H1 (cell line): Measurements from ENCODE around the gene SLC1A1. TPM values are rescaled to one million over a fixed set of nuclear protein-coding genes. Genes with fewer than 3 reads are reported as not detected.

Experiments
- CTCF ChIA-PET: fragments of 300-600 bp; sonication (Branson Sonifier 250); formaldehyde crosslinking; loops from one replicate; lab custom pipeline; 2021; ENCODE audit not compliant: partially characterized antibody; lab: Charles Lee
- POLR2A ChIA-PET: fragments of 300-600 bp; sonication (Branson Sonifier 250); formaldehyde crosslinking; loops from one replicate; lab custom pipeline; 2021; ENCODE audit warnings: inconsistent platforms; ENCODE audit not compliant: partially characterized antibody; lab: Charles Lee
- DNase-seq, 2 experiments: peaks; one replicate each; pipeline versions ENCODE4 v3.0.0 to v3.0.0-alpha.2; 2010 to 2022; ENCODE audit warnings: low spot score in 2 of 2, low read depth in 1 of 2, mixed read lengths in 1 of 2
- FAIRE-seq: peaks from 2 replicates; lab custom pipeline; 2011; peaks lifted over from hg19 to GRCh38; lab: Jason Lieb, UNC
- H2AFZ ChIP-seq: 2 replicates; pipeline ENCODE4 v1.8.1; 2012; ENCODE audit warnings: low read length, inconsistent platforms
- H2AK5ac ChIP-seq: 2 replicates; pipeline ENCODE4 v1.6.1; 2013; ENCODE audit warnings: low read depth, low read length
- H2BK120ac ChIP-seq: replicated peaks from 2 replicates; pipeline ENCODE3; 2013; ENCODE audit warnings: low read depth, low read length, inconsistent platforms
- H2BK12ac ChIP-seq: 2 replicates; pipeline ENCODE4 v1.6.1; 2013; ENCODE audit warnings: low read depth, low read length
- H2BK15ac ChIP-seq: 2 replicates; pipeline ENCODE4 v1.6.1; 2013; ENCODE audit warnings: low read length
- H2BK20ac ChIP-seq: 2 replicates; pipeline ENCODE4 v1.6.1; 2013; ENCODE audit warnings: low read length
- H2BK5ac ChIP-seq: 2 replicates; pipeline ENCODE4 v1.6.1; 2013; ENCODE audit warnings: low read depth, low read length
- H3K14ac ChIP-seq: 2 replicates; pipeline ENCODE4 v1.6.1; 2013; ENCODE audit warnings: inconsistent platforms; ENCODE audit not compliant: insufficient read length
- H3K18ac ChIP-seq: 2 replicates; pipeline ENCODE4 v1.6.1; 2013; ENCODE audit warnings: low read length; ENCODE audit errors: extremely low read depth
- H3K23ac ChIP-seq: 2 replicates; pipeline ENCODE4 v1.6.1; 2013; ENCODE audit warnings: inconsistent platforms; ENCODE audit not compliant: insufficient read length
- H3K23me2 ChIP-seq: 2 replicates; pipeline ENCODE4 v1.6.1; 2013; ENCODE audit warnings: low read depth, low read length
- H3K27ac ChIP-seq: 2 replicates; pipeline ENCODE4 v1.6.1; 2011; ENCODE audit warnings: low read depth, low read length, inconsistent platforms
- H3K27me3 ChIP-seq, 4 experiments: replicated peaks in 1 of 4; 1 replicate in 1 of 4; 2 replicates in 3 of 4; pipeline versions ENCODE4 v1.6.1 to v1.8.1; 2011 to 2013; ENCODE audit warnings: low read length in 3 of 4, mild to moderate bottlenecking in 3 of 4, inconsistent platforms in 2 of 4, mixed read lengths in 2 of 4, moderate library complexity in 1 of 4; ENCODE audit not compliant: control insufficient read depth in 3 of 4, insufficient read depth in 3 of 4; ENCODE audit errors: extremely low read depth in 1 of 4
- H3K36me3 ChIP-seq, 4 experiments: 2 replicates each; pipeline versions ENCODE4 v1.6.1 to v1.8.1; 2011 to 2013; ENCODE audit warnings: mild to moderate bottlenecking in 4 of 4, low read length in 3 of 4, moderate library complexity in 2 of 4, control low read depth in 1 of 4, inconsistent platforms in 1 of 4; ENCODE audit not compliant: insufficient read depth in 4 of 4, control insufficient read depth in 2 of 4
- H3K4ac ChIP-seq: replicated peaks from 2 replicates; pipeline ENCODE3; 2013; ENCODE audit warnings: low read length, low read depth, mixed read lengths, inconsistent platforms; ENCODE audit not compliant: insufficient read length
- H3K4me1 ChIP-seq, 4 experiments: replicated peaks in 1 of 4; 1 replicate in 1 of 4; 2 replicates in 3 of 4; pipeline versions ENCODE4 v1.6.1 to v1.8.1; 2011 to 2013; ENCODE audit warnings: low read length in 3 of 4, inconsistent platforms in 2 of 4, mixed read lengths in 1 of 4; ENCODE audit not compliant: insufficient read depth in 4 of 4, control insufficient read depth in 3 of 4
- H3K4me2 ChIP-seq, 2 experiments: 2 replicates each; pipeline versions ENCODE4 v1.6.1 to v1.8.1; 2011 to 2013; ENCODE audit warnings: low read depth in 2 of 2, low read length in 2 of 2, control low read depth in 1 of 2, inconsistent platforms in 1 of 2, mild to moderate bottlenecking in 1 of 2; ENCODE audit not compliant: insufficient read depth in 1 of 2
- H3K4me3 ChIP-seq, 4 experiments: fragments of 200-600, 300-600 bp in 1 of 4; sonication (generic), shearing (Covaris generic), sonication (Bioruptor Twin) in 1 of 4; 2 replicates each; pipeline versions ENCODE4 v1.5.1 to v1.8.1; 2011 to 2016; ENCODE audit warnings: low read length in 4 of 4, low read depth in 3 of 4, control low read depth in 2 of 4, inconsistent platforms in 2 of 4, mild to moderate bottlenecking in 2 of 4, mixed read lengths in 1 of 4, moderate library complexity in 1 of 4; ENCODE audit not compliant: insufficient read depth in 2 of 4; ENCODE audit errors: extremely low read depth in 1 of 4
- H3K56ac ChIP-seq: replicated peaks from 2 replicates; pipeline ENCODE3; 2013; ENCODE audit warnings: low read depth, mild to moderate bottlenecking, mixed read lengths, low read length, inconsistent platforms; ENCODE audit not compliant: insufficient read length
- H3K79me1 ChIP-seq: 2 replicates; pipeline ENCODE4 v1.6.1; 2013; ENCODE audit warnings: low read depth, low read length, control low read depth
- H3K79me2 ChIP-seq, 2 experiments: 2 replicates each; pipeline versions ENCODE4 v1.6.1 to v1.8.1; 2012 to 2013; ENCODE audit warnings: low read length in 2 of 2, mild to moderate bottlenecking in 2 of 2, inconsistent platforms in 1 of 2; ENCODE audit not compliant: insufficient read depth in 2 of 2, control insufficient read depth in 1 of 2
- H3K9ac ChIP-seq, 4 experiments: replicated peaks in 1 of 4; 1 replicate in 1 of 4; 2 replicates in 3 of 4; pipeline versions ENCODE4 v1.6.1 to v1.8.1; 2011 to 2013; ENCODE audit warnings: low read depth in 3 of 4, low read length in 3 of 4, control low read depth in 2 of 4, mild to moderate bottlenecking in 2 of 4, moderate library complexity in 2 of 4, inconsistent platforms in 1 of 4; ENCODE audit errors: extremely low read depth in 1 of 4
- H3K9me3 ChIP-seq, 2 experiments: 2 replicates each; pipeline versions ENCODE4 v1.6.1 to v1.8.1; 2012 to 2013; ENCODE audit warnings: mild to moderate bottlenecking in 2 of 2, moderate library complexity in 2 of 2, control low read depth in 1 of 2, inconsistent platforms in 1 of 2, low read depth in 1 of 2, low read length in 1 of 2, mixed read lengths in 1 of 2; ENCODE audit not compliant: insufficient read depth in 2 of 2
- H4K20me1 ChIP-seq, 2 experiments: replicated peaks in 1 of 2; 2 replicates each; pipeline versions ENCODE3 to v1.8.1; 2011 to 2013; ENCODE audit warnings: inconsistent platforms in 2 of 2, low read length in 2 of 2, mild to moderate bottlenecking in 1 of 2; ENCODE audit not compliant: insufficient read depth in 2 of 2, control insufficient read depth in 1 of 2
- H4K5ac ChIP-seq: 2 replicates; pipeline ENCODE4 v1.6.1; 2013; ENCODE audit warnings: low read length, low read depth, mixed read lengths, inconsistent platforms; ENCODE audit not compliant: insufficient read length
- H4K8ac ChIP-seq: 2 replicates; pipeline ENCODE4 v1.8.0; 2013; ENCODE audit warnings: mild to moderate bottlenecking, moderate library complexity, low read length, inconsistent platforms; ENCODE audit not compliant: insufficient read depth; ENCODE audit errors: extremely low read depth
- H4K91ac ChIP-seq: replicated peaks from 2 replicates; pipeline ENCODE3; 2013; ENCODE audit warnings: low read length, mixed read lengths, inconsistent platforms; ENCODE audit not compliant: insufficient read length
- JUND ChIP-seq: IDR thresholded peaks from 2 replicates; pipeline ENCODE4 v1.6.1; 2011; ENCODE audit warnings: mild to moderate bottlenecking, improper control_type of control experiment, low read length
- SAP30 ChIP-seq: fragments of 300-600 bp; sonication (generic); IDR thresholded peaks from 2 replicates; pipeline ENCODE4 v1.7.1; 2012; ENCODE audit warnings: low read length, moderate library complexity, mild to moderate bottlenecking, inconsistent platforms; ENCODE audit not compliant: insufficient read depth, insufficient replicate concordance
- SP4 ChIP-seq: IDR thresholded peaks from 2 replicates; pipeline ENCODE4 v1.6.1; 2012; ENCODE audit warnings: low read length, inconsistent platforms
- ZNF274 ChIP-seq: IDR thresholded peaks from 2 replicates; pipeline ENCODE4 v1.7.0; 2012; ENCODE audit warnings: low read length, borderline replicate concordance; ENCODE audit errors: extremely low read depth
- whole genome bisulfite sequencing, 2 experiments: shearing (Covaris generic) in 1 of 2; methylation state at CpG; one replicate each; pipeline versions ENCODE4 v1.1.6 to v1.1.7; 2013 to 2015; ENCODE audit warnings: low lambda C conversion rate in 2 of 2, mixed read lengths in 2 of 2, inconsistent platforms in 1 of 2, low coverage in 1 of 2, missing lambda C conversion rate in 1 of 2; ENCODE audit not compliant: insufficient replicate concordance in 2 of 2, insufficient coverage in 1 of 2, insufficient read length in 1 of 2; ENCODE audit errors: extremely low coverage in 1 of 2, missing lambda C conversion rate in 1 of 2; 5-methylcytosine and 5-hydroxymethylcytosine counted together
- polyA plus RNA-seq, 7 experiments: library from polyadenylated mRNA; depleted of rRNA in 3 of 7; stranded (reverse) in 5 of 7; unstranded in 2 of 7; fragments of >200 nt in 5 of 7; fragments of 200-250 nt in 2 of 7; gene quantifications; 1 replicate in 5 of 7; 2 replicates in 1 of 7; 4 replicates in 1 of 7; pipeline versions ENCODE4 v1.2.1 to v1.2.3, GENCODE V29; 2011 to 2013; ENCODE audit warnings: missing spikeins in 2 of 7, mixed read lengths in 2 of 7
- total RNA-seq: library from RNA; stranded (reverse); fragmentation: NEBNext Ultra II Directional; extraction: Animal tissue kit (Norgen Biotek cat#: 25700); gene quantifications from 2 replicates; pipeline ENCODE4 v1.2.1, GENCODE V29; 2021

Gene SLC1A1
- total and polyA plus RNA-seq, 2 of the 8 experiments (the other 6 are each of a cell fraction or from before 2014, with no cell fraction given): 4.7 to 11.7 TPM

DNA sequence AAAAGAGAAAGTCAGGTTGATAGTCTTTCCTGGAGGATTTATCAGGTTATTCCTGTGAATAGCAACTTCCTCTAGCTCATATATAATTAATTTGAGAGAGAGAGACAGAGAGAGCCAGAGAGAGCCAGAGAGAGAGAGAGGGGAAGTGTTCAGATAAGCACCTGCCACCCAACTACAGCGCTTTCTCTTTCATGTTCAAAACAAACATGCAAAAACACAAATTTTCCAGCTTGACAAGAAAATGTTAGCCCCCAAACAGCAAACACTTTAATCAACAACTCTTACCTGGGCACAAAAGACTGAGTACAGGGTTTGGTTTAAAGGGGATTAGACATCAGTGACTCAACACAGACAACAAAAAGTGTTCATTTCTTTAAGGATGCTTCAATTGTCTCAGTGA, 110.1 kb downstream of the SLC1A1 start:
- DNase-seq (no peak), FAIRE-seq (no peak)
- Histone ChIP-seq H4K8ac (no peak overlapping the region), H3K4ac (no peak overlapping the region), H3K9me3 (0 out of 4 replicates have a peak, but pooled peaks cover 0 to 2% of the 10 kb centered on the region in 2 experiments), H2AFZ (no peak overlapping the region), H3K4me1 (peaks cover 0 to 9% (median 0%) of the 10 kb centered on the region in 4 experiments; a peak in 1 of 7 replicates), H3K23ac (no peak overlapping the region), H4K20me1 (no peaks in the 10 kb centered on the region), H3K9ac (no peak overlapping the region), H3K23me2 (no peaks in the 10 kb centered on the region), H3K4me2 (no peak overlapping the region), H2BK12ac (no peak overlapping the region), H3K79me1 (no peaks in the 10 kb centered on the region), H3K18ac (no peak overlapping the region), H3K4me3 (no peak overlapping the region), H2AK5ac (no peak overlapping the region), H3K14ac (no peak overlapping the region), H2BK5ac (no peak overlapping the region), H4K5ac (no peak overlapping the region), H3K36me3 (no peaks in the 10 kb centered on the region), H3K27me3 (no peaks in the 10 kb centered on the region), H3K56ac (no peak overlapping the region), H2BK120ac (no peak overlapping the region), H2BK15ac (no peak overlapping the region), H4K91ac (no peak overlapping the region), H2BK20ac (no peak overlapping the region), H3K27ac (no peak overlapping the region), H3K79me2 (no peaks in the 10 kb centered on the region)
- WGBS, 2 experiments: 100% methylated on average over 1 of the region's 1 CpG; no CpG with 5 or more reads in 1 of the 2 experiments
- ChIA-PET CTCF (interaction anchor here (0.6 to 7.4 kb wide), 5 partner anchors 13 to 226 kb away, joined by 3 to 68 read pairs (median 3); no protein-coding TSS in a partner anchor), POLR2A (no interaction called here)
- no peak for TF ChIP-seq ZNF274
- TF ChIP-seq SP4: no peak
- TF ChIP-seq SAP30: no peak
- no peak for TF ChIP-seq JUND
